K562 (cell line): ENCODE data around the gene ROPN1L. TPM values are rescaled to one million over a fixed set of nuclear protein-coding genes. Genes with fewer than 3 reads are reported as not detected.

ENCODE experiments used
- HNRNPK ChIP-seq: fragments of 200-400 bp; formaldehyde crosslinking; IDR thresholded peaks from one replicate; pipeline ENCODE4 v1.6.1; 2018; ENCODE audit warnings: mild to moderate bottlenecking, low read depth, low read length; ENCODE audit not compliant: poor library complexity, severe bottlenecking
- KAT8 ChIP-seq: fragments of 450-650 bp; IDR thresholded peaks from 2 replicates; pipeline ENCODE4 v1.6.1; 2016; ENCODE audit warnings: low read depth, mild to moderate bottlenecking
- KDM4B ChIP-seq, 2 experiments: fragments of 450-650 bp in 1 of 2; sonication (generic) in 1 of 2; IDR thresholded peaks; 2 replicates each; pipeline ENCODE4 v1.6.1; 2016 to 2017; ENCODE audit warnings: borderline replicate concordance in 2 of 2, antibody characterized with exemption in 1 of 2, low read depth in 1 of 2, mild to moderate bottlenecking in 1 of 2
- PYGO2 ChIP-seq: fragments of 450-650 bp; IDR thresholded peaks from 2 replicates; pipeline ENCODE4 v1.6.1; 2016; ENCODE audit warnings: mild to moderate bottlenecking, missing genetic modification characterization, moderate library complexity, missing compliant biosample characterization
- RAD51 ChIP-seq: fragments of 450-650 bp; IDR thresholded peaks from 2 replicates; pipeline ENCODE4 v1.7.1; 2016; ENCODE audit warnings: low read depth, mild to moderate bottlenecking, borderline replicate concordance
- TSC22D4 ChIP-seq: fragments of 450-650 bp; IDR thresholded peaks from 2 replicates; pipeline ENCODE4 v1.6.1; 2016; ENCODE audit warnings: missing genetic modification characterization, missing biosample characterization, control low read depth
- ZNF75A ChIP-seq: fragments of 450-650 bp; formaldehyde crosslinking; IDR thresholded peaks from 2 replicates; pipeline ENCODE4 v1.4.0; 2020; ENCODE audit warnings: mild to moderate bottlenecking
- polyA plus RNA-seq, 8 experiments: library from polyadenylated mRNA; depleted of rRNA in 4 of 8; stranded (reverse) in 5 of 8; unstranded in 3 of 8; fragments of >200 nt; fragmentation: Nextera tagmentation in 2 of 8; fragmentation: Illumina TruSeq in 1 of 8; extraction: Ambion mirVana in 2 of 8; extraction: Trizol in 1 of 8; gene quantifications; 2 replicates each; pipeline versions ENCODE4 v1.2.1 to v1.2.3, GENCODE V29; 2011 to 2014; ENCODE audit warnings: inconsistent platforms in 1 of 8, missing spikeins in 1 of 8
- total RNA-seq, 7 experiments: library from RNA; depleted of rRNA in 6 of 7; stranded (reverse); fragments of >200 nt in 6 of 7; fragmentation: Illumina TruSeq in 2 of 7; extraction: Trizol in 2 of 7; gene quantifications; 2 replicates each; pipeline versions ENCODE4 v1.2.1 to v1.2.3, GENCODE V29; 2011 to 2021; ENCODE audit warnings: low replicate concordance in 1 of 7
- TF ChIP-seq, protein P1 (sequence below): fragments of 450-650 bp; IDR thresholded peaks from 2 replicates; pipeline ENCODE4 v1.6.1; 2018; ENCODE audit not compliant: partially characterized antibody
- TF ChIP-seq, protein P2 (sequence below): fragments of 250-450 bp; sonication (Bioruptor Pico); IDR thresholded peaks from 2 replicates; pipeline ENCODE4 v1.8.0; 2021; ENCODE audit warnings: borderline replicate concordance, mild to moderate bottlenecking, moderate library complexity; ENCODE audit not compliant: poor library complexity, severe bottlenecking
- TF ChIP-seq, protein P3 (sequence below): fragments of 450-650 bp; formaldehyde crosslinking; IDR thresholded peaks from 2 replicates; pipeline ENCODE4 v1.4.0; 2022; ENCODE audit warnings: missing genetic modification characterization

Gene ROPN1L
- total and polyA plus RNA-seq, 9 of the 15 experiments (the other 6 are each of a cell fraction or from before 2014, with no cell fraction given): 0.04 to 0.85 (median 0.24) TPM; not detected in 3

DNA sequence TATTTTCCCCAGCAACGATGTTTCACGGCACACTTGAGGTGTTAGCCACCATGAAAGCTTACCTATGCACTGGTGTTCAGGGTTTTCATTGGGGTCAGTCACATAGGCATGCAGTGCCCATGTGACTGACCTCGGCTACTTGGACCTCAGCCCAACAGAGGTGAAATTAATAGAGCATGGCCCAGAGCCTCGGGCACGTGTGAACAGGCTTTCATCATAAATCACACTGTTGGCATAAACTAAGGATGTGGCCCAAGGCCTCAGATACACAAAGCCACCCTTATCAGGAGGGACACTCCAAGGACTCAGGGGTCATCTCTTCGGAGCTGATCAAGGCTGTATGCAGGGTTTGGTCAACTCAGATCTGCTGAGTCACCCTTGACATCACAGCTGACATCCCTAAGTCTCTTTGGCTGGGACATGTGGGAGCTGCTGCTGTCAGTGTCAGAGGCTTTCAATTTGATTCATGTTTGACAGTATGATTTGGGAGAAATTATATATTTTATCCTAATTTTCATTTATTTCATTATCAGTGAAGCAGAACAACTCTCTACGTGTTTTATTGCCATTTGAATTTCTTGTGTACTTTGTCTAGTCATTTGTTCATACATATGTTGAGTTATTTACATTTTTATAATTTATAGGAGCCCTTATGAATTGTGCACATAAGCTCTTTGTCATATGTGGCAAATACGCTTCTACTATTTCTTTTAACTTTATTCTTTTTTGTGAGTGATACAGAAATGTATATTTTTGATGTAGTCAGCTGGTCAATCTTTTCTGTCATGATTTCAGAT is 62.5 kb downstream of the ROPN1L start (continued):
- TF ChIP-seq, protein P1, sequence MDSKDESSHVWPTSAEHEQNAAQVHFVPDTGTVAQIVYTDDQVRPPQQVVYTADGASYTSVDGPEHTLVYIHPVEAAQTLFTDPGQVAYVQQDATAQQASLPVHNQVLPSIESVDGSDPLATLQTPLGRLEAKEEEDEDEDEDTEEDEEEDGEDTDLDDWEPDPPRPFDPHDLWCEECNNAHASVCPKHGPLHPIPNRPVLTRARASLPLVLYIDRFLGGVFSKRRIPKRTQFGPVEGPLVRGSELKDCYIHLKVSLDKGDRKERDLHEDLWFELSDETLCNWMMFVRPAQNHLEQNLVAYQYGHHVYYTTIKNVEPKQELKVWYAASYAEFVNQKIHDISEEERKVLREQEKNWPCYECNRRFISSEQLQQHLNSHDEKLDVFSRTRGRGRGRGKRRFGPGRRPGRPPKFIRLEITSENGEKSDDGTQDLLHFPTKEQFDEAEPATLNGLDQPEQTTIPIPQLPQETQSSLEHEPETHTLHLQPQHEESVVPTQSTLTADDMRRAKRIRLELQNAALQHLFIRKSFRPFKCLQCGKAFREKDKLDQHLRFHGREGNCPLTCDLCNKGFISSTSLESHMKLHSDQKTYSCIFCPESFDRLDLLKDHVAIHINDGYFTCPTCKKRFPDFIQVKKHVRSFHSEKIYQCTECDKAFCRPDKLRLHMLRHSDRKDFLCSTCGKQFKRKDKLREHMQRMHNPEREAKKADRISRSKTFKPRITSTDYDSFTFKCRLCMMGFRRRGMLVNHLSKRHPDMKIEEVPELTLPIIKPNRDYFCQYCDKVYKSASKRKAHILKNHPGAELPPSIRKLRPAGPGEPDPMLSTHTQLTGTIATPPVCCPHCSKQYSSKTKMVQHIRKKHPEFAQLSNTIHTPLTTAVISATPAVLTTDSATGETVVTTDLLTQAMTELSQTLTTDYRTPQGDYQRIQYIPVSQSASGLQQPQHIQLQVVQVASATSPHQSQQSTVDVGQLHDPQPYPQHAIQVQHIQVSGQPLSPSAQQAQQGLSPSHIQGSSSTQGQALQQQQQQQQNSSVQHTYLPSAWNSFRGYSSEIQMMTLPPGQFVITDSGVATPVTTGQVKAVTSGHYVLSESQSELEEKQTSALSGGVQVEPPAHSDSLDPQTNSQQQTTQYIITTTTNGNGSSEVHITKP: peak; percentile 44
- TF ChIP-seq HNRNPK (no peak), TSC22D4 (tag) (no peak), RAD51 (peak; percentile 45; the same call in 1 of the 2 replicates), PYGO2 (tag) (no peak), ZNF75A (CRISPR knock-in tag) (no peak), KDM4B (IDR thresholded peaks at IDR 0.05; ENCODE audit: borderline replicate concordance in 2 of 2, low read depth in 1 of 2) (no peak), KAT8 (no peak)
- TF ChIP-seq, protein P2, sequence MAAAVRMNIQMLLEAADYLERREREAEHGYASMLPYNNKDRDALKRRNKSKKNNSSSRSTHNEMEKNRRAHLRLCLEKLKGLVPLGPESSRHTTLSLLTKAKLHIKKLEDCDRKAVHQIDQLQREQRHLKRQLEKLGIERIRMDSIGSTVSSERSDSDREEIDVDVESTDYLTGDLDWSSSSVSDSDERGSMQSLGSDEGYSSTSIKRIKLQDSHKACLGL (CRISPR knock-in tag): peak; percentile 50
- TF ChIP-seq, protein P3, sequence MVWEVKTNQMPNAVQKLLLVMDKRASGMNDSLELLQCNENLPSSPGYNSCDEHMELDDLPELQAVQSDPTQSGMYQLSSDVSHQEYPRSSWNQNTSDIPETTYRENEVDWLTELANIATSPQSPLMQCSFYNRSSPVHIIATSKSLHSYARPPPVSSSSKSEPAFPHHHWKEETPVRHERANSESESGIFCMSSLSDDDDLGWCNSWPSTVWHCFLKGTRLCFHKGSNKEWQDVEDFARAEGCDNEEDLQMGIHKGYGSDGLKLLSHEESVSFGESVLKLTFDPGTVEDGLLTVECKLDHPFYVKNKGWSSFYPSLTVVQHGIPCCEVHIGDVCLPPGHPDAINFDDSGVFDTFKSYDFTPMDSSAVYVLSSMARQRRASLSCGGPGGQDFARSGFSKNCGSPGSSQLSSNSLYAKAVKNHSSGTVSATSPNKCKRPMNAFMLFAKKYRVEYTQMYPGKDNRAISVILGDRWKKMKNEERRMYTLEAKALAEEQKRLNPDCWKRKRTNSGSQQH (CRISPR knock-in tag): peak; percentile 38; the same call in 1 of the 2 replicates
